Activated T-cell treated with anti-CD3 and anti-CD28 coated beads for 48 hours (primary cell): ENCODE results near the gene SEC22C.

Experiments
- DNase-seq: peaks from one replicate; pipeline ENCODE4 v3.0.0-alpha.2; 2020; ENCODE audit warnings: low read depth

Gene SEC22C

DNA sequence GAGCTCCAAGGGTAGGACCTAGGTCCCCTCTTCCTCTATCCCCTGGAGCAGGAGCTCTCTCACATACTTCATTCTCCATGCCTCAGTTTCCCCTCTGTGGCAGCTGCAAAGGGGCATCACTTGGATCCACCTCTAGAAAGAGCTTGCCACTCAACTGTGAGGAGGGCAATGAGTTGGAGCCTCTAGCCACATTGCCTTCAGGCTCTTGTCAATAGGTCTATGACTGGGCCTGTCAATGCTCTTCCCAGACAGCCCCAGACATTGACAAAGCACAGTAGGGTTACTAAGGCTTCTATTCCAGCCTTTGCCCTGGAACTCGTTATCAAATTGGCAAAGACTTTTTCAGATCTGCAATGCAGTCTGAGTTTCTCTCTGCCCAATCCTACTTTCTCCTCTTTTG, 83.7 kb downstream of the SEC22C start:
- no peak for DNase-seq
